A549 treated with Mapracorat at 1 μM for 4 hours (cell line): ENCODE measurements around the gene S100P. TPM values are rescaled to one million over a fixed set of nuclear protein-coding genes. Genes with fewer than 3 reads are reported as not detected.

Experiments used
- total RNA-seq: library from RNA; stranded (reverse); fragments of 200-300 nt; extraction: Qiagen RNA extraction; gene quantifications from 5 replicates; pipeline ENCODE4 v1.2.3, GENCODE V29; 2022

Gene S100P
- 54.2 to 116 TPM (median 104 TPM) in 5 replicates for total RNA-seq

DNA sequence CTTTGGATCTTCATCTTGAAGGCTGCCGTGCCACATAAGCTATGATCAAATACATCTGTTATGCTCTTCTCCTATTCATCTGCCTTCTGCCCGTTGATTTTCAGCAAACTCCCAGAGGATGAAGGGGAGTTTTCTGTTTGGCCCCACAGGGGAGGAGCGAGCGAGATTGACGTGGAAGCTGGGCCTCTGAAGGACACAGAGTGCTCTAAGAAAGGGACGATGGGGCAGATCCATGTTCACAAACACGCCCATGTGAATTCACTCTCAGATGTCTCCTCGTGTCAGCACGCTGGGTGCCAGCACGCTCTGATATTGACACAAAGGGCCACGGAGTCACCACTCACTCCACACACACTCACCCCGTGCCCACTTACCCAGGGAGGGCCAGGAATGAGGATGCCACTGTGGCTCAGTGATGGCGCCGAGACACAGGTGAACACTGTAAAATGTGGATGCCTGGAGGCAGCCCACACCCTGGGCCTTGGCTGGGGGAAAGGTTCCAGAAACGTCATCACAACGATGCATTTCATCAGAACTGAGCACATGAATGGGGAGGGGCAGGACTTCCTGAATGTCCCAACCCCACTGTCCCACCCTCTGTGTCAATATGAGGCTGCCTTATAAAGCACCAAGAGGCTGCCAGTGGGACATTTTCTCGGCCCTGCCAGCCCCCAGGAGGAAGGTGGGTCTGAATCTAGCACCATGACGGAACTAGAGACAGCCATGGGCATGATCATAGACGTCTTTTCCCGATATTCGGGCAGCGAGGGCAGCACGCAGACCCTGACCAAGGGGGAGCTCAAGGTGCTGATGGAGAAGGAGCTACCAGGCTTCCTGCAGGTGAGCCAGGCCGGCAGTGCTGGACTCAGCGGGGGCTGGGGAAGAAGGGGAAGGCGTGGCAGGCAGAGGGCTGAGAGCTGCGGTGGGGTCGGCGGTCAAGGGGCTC is at the start of gene S100P:
TSS of gene S100P (plus strand) at position 648 of the 946 bp plus-strand sequence. CDS start at position 703, 55 bp downstream.

GRCh38 chr4:6709230-6710114 is 15.8 kb downstream of the S100P start, which contains the start of gene MRFAP1L1:
Gene MRFAP1L1 (minus strand): TSS chr4:6709865. CDS start chr4:6709629, 236 bp downstream.

DNA sequence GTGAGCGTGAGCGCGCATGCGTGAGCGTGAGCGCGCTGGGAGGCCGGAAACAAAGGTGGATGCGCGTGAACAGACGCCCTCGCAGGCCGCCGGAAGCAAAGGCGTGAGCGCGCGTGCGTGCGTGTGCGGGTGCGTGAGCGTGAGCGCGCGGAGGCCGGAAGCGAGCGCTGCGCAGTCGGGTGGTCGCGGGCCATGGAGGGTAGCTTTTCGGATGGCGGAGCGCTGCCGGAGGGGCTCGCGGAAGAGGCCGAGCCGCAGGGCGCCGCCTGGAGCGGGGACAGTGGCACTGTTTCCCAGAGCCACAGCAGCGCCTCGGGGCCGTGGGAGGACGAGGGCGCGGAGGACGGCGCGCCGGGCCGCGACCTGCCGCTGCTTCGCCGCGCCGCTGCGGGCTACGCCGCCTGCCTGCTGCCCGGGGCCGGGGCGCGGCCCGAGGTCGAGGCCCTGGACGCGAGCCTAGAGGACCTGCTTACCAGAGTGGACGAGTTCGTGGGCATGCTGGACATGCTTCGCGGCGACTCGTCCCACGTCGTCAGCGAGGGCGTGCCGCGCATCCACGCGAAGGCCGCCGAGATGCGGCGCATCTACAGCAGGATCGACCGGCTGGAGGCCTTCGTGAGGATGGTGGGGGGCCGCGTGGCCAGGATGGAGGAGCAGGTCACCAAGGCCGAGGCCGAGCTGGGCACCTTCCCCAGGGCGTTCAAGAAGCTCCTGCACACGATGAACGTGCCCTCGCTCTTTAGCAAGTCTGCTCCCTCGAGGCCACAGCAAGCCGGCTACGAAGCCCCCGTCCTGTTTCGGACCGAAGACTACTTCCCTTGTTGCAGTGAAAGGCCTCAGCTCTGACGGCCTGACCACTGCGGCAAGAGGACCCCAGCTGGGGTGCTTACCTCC is 22.6 kb downstream of the S100P start, which contains the start of gene BLOC1S4:
TSS of gene BLOC1S4 (plus strand) at position 157 of the 894 bp plus-strand sequence. CDS start at position 193, 36 bp downstream.

Other genes starting within 250 kb of the S100P start
- gene PPP2R2C, start 221.3 kb upstream of the S100P start, total RNA-seq = 25.5 to 36.4 TPM (median 35.9 TPM) in 5 replicates
- 8.4 to 11.0 TPM (median 9.6 TPM) in 5 replicates for gene MAN2B2, start 118.7 kb upstream of the S100P start, total RNA-seq
- 250 to 265 TPM (median 257 TPM) in 5 replicates for gene MRFAP1, start 53.2 kb upstream of the S100P start, total RNA-seq
- gene MRFAP1L1, start 16.0 kb downstream of the S100P start, total RNA-seq = 32.2 to 34.7 TPM (median 33.5 TPM) in 5 replicates
- gene BLOC1S4, start 22.3 kb downstream of the S100P start, total RNA-seq = 13.5 to 18.5 TPM (median 17.4 TPM) in 5 replicates
- gene KIAA0232, start 88.8 kb downstream of the S100P start, total RNA-seq = 10.0 to 15.1 TPM (median 12.6 TPM) in 5 replicates
- 31.5 to 40.1 TPM (median 36.5 TPM) in 5 replicates for gene TBC1D14, start 215.9 kb downstream of the S100P start, total RNA-seq